Activated B cell treated with CpG ODN at 0.5 μM for 24 hours (primary cell): ENCODE measurements around the gene RMND5B. TPM values are rescaled to one million over a fixed set of nuclear protein-coding genes. Genes with fewer than 3 reads are reported as not detected.
"Not testable (repeated sequence)": the region's sequence is repeated elsewhere in the genome, so short reads cannot be mapped to it uniquely, and the experiment has no call there.

Experiments used
- ATAC-seq: fragments of 200-7000 bp; cut with Tn5 transposase; one replicate; pipeline ENCODE4 v1.10.0; 2021; ENCODE audit warnings: low read depth, mild to moderate bottlenecking, moderate library complexity
- CTCF ChIA-PET: fragments of 350-600 bp; sonication (Branson Sonifier 250); formaldehyde crosslinking; loops from one replicate; lab custom pipeline; 2021; ENCODE audit warnings: antibody characterized with exemption; lab: Charles Lee
- POLR2A ChIA-PET: fragments of 350-600 bp; sonication (Branson Sonifier 250); formaldehyde crosslinking; loops from one replicate; lab custom pipeline; 2021; ENCODE audit warnings: antibody characterized with exemption; lab: Charles Lee
- DNase-seq: peaks from one replicate; pipeline ENCODE4 v3.0.0; 2022
- H3K27ac Mint-ChIP-seq: one replicate; pipeline ENCODE4 v1.8.0; 2020; ENCODE audit warnings: mixed read lengths
- H3K27me3 Mint-ChIP-seq: one replicate; pipeline ENCODE4 v1.8.0; 2021; ENCODE audit warnings: mixed read lengths
- H3K36me3 Mint-ChIP-seq: one replicate; pipeline ENCODE4 v1.8.0; 2021; ENCODE audit warnings: low read depth, mixed read lengths
- H3K4me1 Mint-ChIP-seq: one replicate; pipeline ENCODE4 v1.8.0; 2021; ENCODE audit warnings: mixed read lengths
- H3K4me3 Mint-ChIP-seq: one replicate; pipeline ENCODE4 v1.8.0; 2020; ENCODE audit warnings: mild to moderate bottlenecking, mixed read lengths
- H3K9me3 Mint-ChIP-seq: one replicate; pipeline ENCODE4 v1.8.0; 2020; ENCODE audit warnings: mixed read lengths
- intact Hi-C: fragments of 100-400 bp; cut with micrococcal nuclease; formaldehyde crosslinking; loops from one replicate; pipeline ENCODE4 v1.15.1; 2024
- total RNA-seq: library from RNA; stranded (reverse); gene quantifications from 2 replicates; pipeline ENCODE4 v1.2.3, GENCODE V29; 2022
- TF ChIP-seq, protein P1 (sequence below): fragments of 200-600 bp; IDR thresholded peaks from one replicate; pipeline ENCODE4 v1.8.0; 2022; ENCODE audit warnings: antibody characterized with exemption, mild to moderate bottlenecking

Gene RMND5B
- total RNA-seq, 1 donor from 2014 or later: 57.2 TPM

DNA sequence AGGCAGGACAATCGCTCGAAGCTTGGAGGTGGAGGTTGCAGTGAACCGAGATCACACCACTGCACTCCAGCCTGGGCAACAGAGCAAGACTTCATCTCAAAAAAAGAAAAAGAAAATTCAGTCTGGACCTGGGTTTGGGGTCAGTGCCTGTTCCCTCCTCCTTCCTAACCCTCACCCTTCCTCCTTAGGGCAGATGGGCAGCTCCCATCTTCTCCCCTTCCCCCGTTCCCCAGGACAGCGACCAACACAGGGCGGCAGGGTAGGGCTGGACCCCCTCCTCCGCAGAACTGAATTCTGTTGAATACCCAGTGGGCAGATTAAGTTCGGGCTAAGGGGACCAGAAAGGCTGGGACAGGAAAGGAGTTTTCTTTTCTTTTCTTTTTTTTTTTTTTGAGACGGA is 1.5 kb upstream of the RMND5B start:
- TF ChIP-seq, protein P1, sequence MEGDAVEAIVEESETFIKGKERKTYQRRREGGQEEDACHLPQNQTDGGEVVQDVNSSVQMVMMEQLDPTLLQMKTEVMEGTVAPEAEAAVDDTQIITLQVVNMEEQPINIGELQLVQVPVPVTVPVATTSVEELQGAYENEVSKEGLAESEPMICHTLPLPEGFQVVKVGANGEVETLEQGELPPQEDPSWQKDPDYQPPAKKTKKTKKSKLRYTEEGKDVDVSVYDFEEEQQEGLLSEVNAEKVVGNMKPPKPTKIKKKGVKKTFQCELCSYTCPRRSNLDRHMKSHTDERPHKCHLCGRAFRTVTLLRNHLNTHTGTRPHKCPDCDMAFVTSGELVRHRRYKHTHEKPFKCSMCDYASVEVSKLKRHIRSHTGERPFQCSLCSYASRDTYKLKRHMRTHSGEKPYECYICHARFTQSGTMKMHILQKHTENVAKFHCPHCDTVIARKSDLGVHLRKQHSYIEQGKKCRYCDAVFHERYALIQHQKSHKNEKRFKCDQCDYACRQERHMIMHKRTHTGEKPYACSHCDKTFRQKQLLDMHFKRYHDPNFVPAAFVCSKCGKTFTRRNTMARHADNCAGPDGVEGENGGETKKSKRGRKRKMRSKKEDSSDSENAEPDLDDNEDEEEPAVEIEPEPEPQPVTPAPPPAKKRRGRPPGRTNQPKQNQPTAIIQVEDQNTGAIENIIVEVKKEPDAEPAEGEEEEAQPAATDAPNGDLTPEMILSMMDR: no peak
- ATAC-seq (no peak), DNase-seq (no peak)
- Mint-ChIP-seq H3K4me1 (peaks cover 21% of the 10 kb centered on the region), H3K27ac (no peak overlapping the region), H3K27me3 (no peaks in the 10 kb centered on the region), H3K36me3 (peaks cover 15% of the 10 kb centered on the region), H3K4me3 (no peak overlapping the region), H3K9me3 (no peaks in the 10 kb centered on the region)
- intact Hi-C loops: no loop called here
- CTCF ChIA-PET: interaction anchor here (3.0 kb wide), 1 partner anchor 8 kb away, joined by 12 read pairs; no protein-coding TSS in a partner anchor
- POLR2A ChIA-PET: interaction anchor here (0.7 to 3.8 kb wide), 2 partner anchors 12 to 15 kb away, joined by 3 to 28 read pairs; no protein-coding TSS in a partner anchor

DNA sequence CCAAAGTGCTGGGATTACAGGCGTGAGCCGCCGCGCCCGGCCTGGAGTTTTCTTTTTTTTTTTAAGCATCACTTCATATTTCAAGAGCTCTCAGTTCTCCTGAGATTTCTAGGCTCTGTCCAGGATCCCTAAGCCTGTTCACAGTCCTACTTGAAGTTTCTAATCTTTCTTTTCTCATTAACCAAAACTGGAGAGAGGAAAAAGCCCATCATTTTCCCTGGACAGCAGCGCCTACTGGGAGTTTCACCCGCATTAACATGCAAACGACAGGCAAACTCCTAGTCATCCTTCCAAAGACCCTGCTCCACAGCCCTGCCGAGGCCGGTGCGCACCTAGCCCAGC is 609 bp upstream of the RMND5B start:
- ChIA-PET POLR2A (interaction anchor here (0.7 to 3.8 kb wide), 5 partner anchors 9 to 74 kb away, joined by 3 to 28 read pairs (median 6); partner anchors contain the start of gene HNRNPAB), CTCF (interaction anchor here (2.0 to 3.0 kb wide), 2 partner anchors 9 to 54 kb away, joined by 10 to 12 read pairs; no protein-coding TSS in a partner anchor)
- intact Hi-C loops: loop anchor here (1.0 to 5.0 kb wide), 4 partner anchors 9 to 1492 kb away; partner anchors contain the start of genes HNRNPH1, N4BP3 and NHP2
- peak overlapping the region; percentile 65 for H3K27ac Mint-ChIP-seq
- not testable (repeated sequence) for ATAC-seq, H3K27me3 Mint-ChIP-seq, H3K9me3 Mint-ChIP-seq, DNase-seq
- H3K36me3 Mint-ChIP-seq: peaks cover 20% of the 10 kb centered on the region
- H3K4me1 Mint-ChIP-seq: peaks cover 21% of the 10 kb centered on the region
- peak overlapping the region; percentile 77 for H3K4me3 Mint-ChIP-seq

- ChIA-PET CTCF (interaction anchor here (2.0 to 3.0 kb wide), 2 partner anchors 11 to 56 kb away, joined by 10 to 12 read pairs; no protein-coding TSS in a partner anchor), POLR2A (interaction anchor here (0.8 to 3.8 kb wide), 6 partner anchors 10 to 56 kb away, joined by 3 to 28 read pairs (median 12); partner anchors contain the start of genes N4BP3 and NHP2)
- H3K4me1 Mint-ChIP-seq: peaks cover 21% of the 10 kb centered on the region
- DNase-seq (no peak), ATAC-seq (no peak)
- TF ChIP-seq, protein P1: no peak
- H3K4me3 Mint-ChIP-seq: peak overlapping the region; percentile 85
- peaks cover 32% of the 10 kb centered on the region for H3K36me3 Mint-ChIP-seq
- H3K9me3 Mint-ChIP-seq: no peaks in the 10 kb centered on the region
- peak overlapping the region; percentile 74 for H3K27ac Mint-ChIP-seq
- intact Hi-C loops: loop anchor here (5.0 kb wide), 1 partner anchor 1491 kb away; the partner anchor contains the start of gene HNRNPH1
- H3K27me3 Mint-ChIP-seq: no peaks in the 10 kb centered on the region
Observed at GRCh38 chr5:178131446-178131996, 707 bp downstream of the RMND5B start.

DNA sequence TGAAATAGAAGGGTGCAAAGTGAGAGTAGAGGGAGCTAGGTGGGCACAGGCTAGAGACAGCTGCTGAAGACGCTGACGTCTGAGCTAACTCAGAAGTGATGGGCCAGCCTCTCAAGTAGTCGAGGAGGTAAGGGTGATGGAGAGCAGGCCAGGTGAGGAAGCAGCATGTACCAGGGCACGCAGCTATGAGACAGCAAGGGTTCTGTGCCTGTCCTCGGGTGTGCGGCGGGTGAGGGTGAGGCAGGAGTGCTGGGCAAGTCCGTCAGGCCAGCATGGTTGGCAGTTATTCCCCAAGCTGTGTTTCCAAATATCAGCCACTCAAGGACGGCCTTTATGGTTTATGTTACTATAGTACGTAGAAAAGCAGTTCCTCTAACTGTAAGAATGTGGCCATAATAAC is 6.2 kb downstream of the RMND5B start:
- ATAC-seq: no peak
- intact Hi-C loops: no loop called here
- ChIA-PET POLR2A (no interaction called here), CTCF (interaction anchor here (3.6 kb wide), 1 partner anchor 16 kb away, joined by 11 read pairs; no protein-coding TSS in a partner anchor)
- no peak overlapping the region for H3K4me3 Mint-ChIP-seq
- H3K27ac Mint-ChIP-seq: no peak overlapping the region
- no peaks in the 10 kb centered on the region for H3K27me3 Mint-ChIP-seq
- H3K36me3 Mint-ChIP-seq: peaks cover 66% of the 10 kb centered on the region
- DNase-seq: no peak
- TF ChIP-seq, protein P1: no peak
- H3K9me3 Mint-ChIP-seq: no peaks in the 10 kb centered on the region
- peaks cover 9% of the 10 kb centered on the region for H3K4me1 Mint-ChIP-seq

- intact Hi-C loops: no loop called here
- TF ChIP-seq, protein P1: no peak
- Mint-ChIP-seq H3K4me1 (peaks cover 6% of the 10 kb centered on the region), H3K36me3 (peaks cover 74% of the 10 kb centered on the region), H3K27me3 (no peaks in the 10 kb centered on the region), H3K9me3 (no peaks in the 10 kb centered on the region), H3K4me3 (no peak overlapping the region), H3K27ac (no peak overlapping the region)
- ChIA-PET POLR2A (interaction anchor here (0.7 to 1.1 kb wide), 2 partner anchors 16 to 24 kb away, joined by 3 read pairs; partner anchors contain the start of genes N4BP3 and NHP2), CTCF (interaction anchor here (3.6 kb wide), 1 partner anchor 17 kb away, joined by 11 read pairs; no protein-coding TSS in a partner anchor)
- DNase-seq (no peak), ATAC-seq (no peak)
Observed at GRCh38 chr5:178137991-178138390, 7.2 kb downstream of the RMND5B start.
